Stimulated activated CD8-positive, alpha-beta memory T cell treated with anti-CD3 and anti-CD28 coated beads, Interleukin-2, amount 100 ng/mL, for 1 hour (primary cell): ENCODE measurements around the gene SLC5A12.

Experiments used
- DNase-seq, 2 donors: peaks; one replicate each; pipeline ENCODE4 v3.0.0-alpha.2; 2020; ENCODE audit warnings: low read depth in 2 of 2

SLC5A12 gene

GRCh38 chr11:26719998-26720397 lies 1.9 kb downstream of the SLC5A12 start:
- no peak for DNase-seq

GRCh38 chr11:26719289-26719973 lies 2.4 kb downstream of the SLC5A12 start:
- no peak for DNase-seq

- DNase-seq = no peak
Observed at GRCh38 chr11:26717771-26718170, 4.1 kb downstream of the SLC5A12 start.

- DNase-seq = no peak
Observed at GRCh38 chr11:26715133-26715532, 6.7 kb downstream of the SLC5A12 start.

- DNase-seq = no peak
Observed at GRCh38 chr11:26712497-26712896, 9.4 kb downstream of the SLC5A12 start.

- no peak for DNase-seq
Observed at GRCh38 chr11:26710489-26710888, 11.4 kb downstream of the SLC5A12 start.

GRCh38 chr11:26708736-26709456 lies 13.0 kb downstream of the SLC5A12 start:
- no peak for DNase-seq

GRCh38 chr11:26706181-26706580 lies 15.7 kb downstream of the SLC5A12 start:
- no peak for DNase-seq

- DNase-seq = no peak
Observed at GRCh38 chr11:26704249-26704648, 17.6 kb downstream of the SLC5A12 start.

GRCh38 chr11:26703411-26704191 lies 18.3 kb downstream of the SLC5A12 start:
- no peak for DNase-seq

GRCh38 chr11:26702406-26702805 lies 19.5 kb downstream of the SLC5A12 start:
- DNase-seq = no peak

- no peak for DNase-seq
Observed at GRCh38 chr11:26700574-26701235, 21.2 kb downstream of the SLC5A12 start.

GRCh38 chr11:26698224-26698623 lies 23.6 kb downstream of the SLC5A12 start:
- no peak for DNase-seq

- DNase-seq = no peak
Observed at GRCh38 chr11:26696330-26696729, 25.5 kb downstream of the SLC5A12 start.

- DNase-seq = no peak
Observed at GRCh38 chr11:26688701-26689100, 33.2 kb downstream of the SLC5A12 start.

GRCh38 chr11:26687351-26687750 lies 34.5 kb downstream of the SLC5A12 start:
- no peak for DNase-seq

- DNase-seq = no peak
Observed at GRCh38 chr11:26677566-26677965, 44.3 kb downstream of the SLC5A12 start.

- DNase-seq = no peak
Observed at GRCh38 chr11:26676641-26677040, 45.2 kb downstream of the SLC5A12 start.

GRCh38 chr11:26675233-26675928 lies 46.5 kb downstream of the SLC5A12 start:
- DNase-seq = no peak

GRCh38 chr11:26665946-26666345 lies 55.9 kb downstream of the SLC5A12 start:
- no peak for DNase-seq

GRCh38 chr11:26665036-26665435 lies 56.8 kb downstream of the SLC5A12 start:
- no peak for DNase-seq
